Epithelial cell of esophagus (primary cell): ENCODE data around the gene HAX1.
"Not testable (repeated sequence)": the region's sequence is repeated elsewhere in the genome, so short reads cannot be mapped to it uniquely, and the experiment has no call there.

ENCODE experiments used
- DNase-seq: peaks from one replicate; pipeline ENCODE4 v3.0.0; 2010; ENCODE audit warnings: low read depth
- H3K4me3 ChIP-seq: 2 replicates; pipeline ENCODE4 v1.5.1; 2011; ENCODE audit warnings: mild to moderate bottlenecking, low read length, control low read depth
- TF ChIP-seq, protein P1 (sequence below): IDR thresholded peaks from 2 replicates; pipeline ENCODE4 v1.5.1; 2011; ENCODE audit warnings: low read depth, mild to moderate bottlenecking, low read length, control low read depth, inconsistent platforms; ENCODE audit not compliant: insufficient read depth; ENCODE audit errors: missing control alignments

The HAX1 gene

GRCh38 chr1:154276797-154277196 lies 4.4 kb downstream of the HAX1 start:
- DNase-seq, result no peak
- H3K4me3 ChIP-seq, result no peak overlapping the region
- TF ChIP-seq, protein P1, sequence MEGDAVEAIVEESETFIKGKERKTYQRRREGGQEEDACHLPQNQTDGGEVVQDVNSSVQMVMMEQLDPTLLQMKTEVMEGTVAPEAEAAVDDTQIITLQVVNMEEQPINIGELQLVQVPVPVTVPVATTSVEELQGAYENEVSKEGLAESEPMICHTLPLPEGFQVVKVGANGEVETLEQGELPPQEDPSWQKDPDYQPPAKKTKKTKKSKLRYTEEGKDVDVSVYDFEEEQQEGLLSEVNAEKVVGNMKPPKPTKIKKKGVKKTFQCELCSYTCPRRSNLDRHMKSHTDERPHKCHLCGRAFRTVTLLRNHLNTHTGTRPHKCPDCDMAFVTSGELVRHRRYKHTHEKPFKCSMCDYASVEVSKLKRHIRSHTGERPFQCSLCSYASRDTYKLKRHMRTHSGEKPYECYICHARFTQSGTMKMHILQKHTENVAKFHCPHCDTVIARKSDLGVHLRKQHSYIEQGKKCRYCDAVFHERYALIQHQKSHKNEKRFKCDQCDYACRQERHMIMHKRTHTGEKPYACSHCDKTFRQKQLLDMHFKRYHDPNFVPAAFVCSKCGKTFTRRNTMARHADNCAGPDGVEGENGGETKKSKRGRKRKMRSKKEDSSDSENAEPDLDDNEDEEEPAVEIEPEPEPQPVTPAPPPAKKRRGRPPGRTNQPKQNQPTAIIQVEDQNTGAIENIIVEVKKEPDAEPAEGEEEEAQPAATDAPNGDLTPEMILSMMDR, result peak; percentile 27

GRCh38 chr1:154287591-154287990 lies 15.2 kb downstream of the HAX1 start:
- DNase-seq, H3K4me3 ChIP-seq: not testable (repeated sequence)

DNA sequence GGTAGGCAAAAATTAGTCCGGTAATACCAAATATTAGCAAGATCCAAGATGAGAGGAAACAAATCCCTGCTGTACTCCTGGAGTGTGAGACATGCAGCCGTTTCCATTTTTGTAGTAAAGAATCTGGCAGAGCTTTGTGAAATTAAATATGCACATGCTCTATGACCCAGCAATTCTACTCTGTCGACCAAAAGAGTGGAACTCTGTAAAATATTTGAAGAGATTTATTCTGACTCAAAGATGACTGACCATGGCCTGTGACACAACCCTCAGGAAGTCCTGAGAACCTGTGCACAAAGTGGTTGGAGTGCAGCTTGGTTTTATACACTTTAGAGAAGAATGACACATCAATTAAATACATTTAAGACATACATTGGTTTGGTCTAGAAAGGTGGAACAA lies 16.2 kb downstream of the HAX1 start:
- DNase-seq, result no peak
- TF ChIP-seq, protein P1, result no peak
- H3K4me3 ChIP-seq, result no peak overlapping the region

DNA sequence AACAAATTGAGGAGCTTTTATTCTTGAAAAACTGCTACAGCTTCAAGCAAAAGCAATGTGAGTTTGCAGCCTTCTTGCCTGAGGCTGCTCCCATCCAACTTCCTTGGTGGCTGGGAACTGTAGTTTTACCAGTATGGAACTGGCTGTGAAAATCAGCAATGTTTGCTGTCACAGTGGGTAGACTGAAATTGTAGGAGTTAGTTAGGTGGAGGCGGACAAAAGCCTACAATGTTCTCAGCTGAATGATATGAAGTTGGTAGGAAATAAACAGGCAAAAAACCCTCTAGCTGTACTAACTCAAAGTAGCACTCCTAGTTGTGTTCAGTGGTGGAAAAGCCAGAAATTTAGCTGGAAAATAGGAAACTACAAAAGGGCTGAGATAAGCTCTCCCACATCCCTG lies 18.5 kb downstream of the HAX1 start:
- DNase-seq, result no peak
- no peak overlapping the region for H3K4me3 ChIP-seq
- TF ChIP-seq, protein P1, result no peak

- TF ChIP-seq, protein P1, result no peak
- no peak for DNase-seq
These were observed 23.2 kb downstream of the HAX1 start for GRCh38 chr1:154295408-154296235.

GRCh38 chr1:154301582-154301981 lies 29.2 kb downstream of the HAX1 start:
- H3K4me3 ChIP-seq, result no peak overlapping the region
- TF ChIP-seq, protein P1, result no peak
- no peak for DNase-seq

More at GRCh38 chr1:154295408-154296235, 23.2 kb downstream of the HAX1 start:
- H3K4me3 ChIP-seq, result no peak overlapping the region

GRCh38 chr1:154304664-154305337 lies 32.4 kb downstream of the HAX1 start:
- peak; percentile 39 for DNase-seq
- TF ChIP-seq, protein P1, result no peak
- H3K4me3 ChIP-seq, result no peak overlapping the region
